H1 (cell line): ENCODE data around the gene SLC39A11. TPM values are rescaled to one million over a fixed set of nuclear protein-coding genes. Genes with fewer than 3 reads are reported as not detected.

Source experiments
- CEBPB ChIP-seq: IDR thresholded peaks from 2 replicates; pipeline ENCODE4 v1.6.1; 2012; ENCODE audit warnings: low read depth, low read length
- GABPA ChIP-seq: IDR thresholded peaks from 2 replicates; pipeline ENCODE4 v1.6.1; 2011; ENCODE audit warnings: mild to moderate bottlenecking, low read length, moderate library complexity, borderline replicate concordance; ENCODE audit not compliant: insufficient read depth
- POLR2A ChIP-seq, 2 experiments: IDR thresholded peaks; 1 replicate in 1 of 2; 2 replicates in 1 of 2; pipeline ENCODE4 v1.6.1; 2011; ENCODE audit warnings: low read depth in 2 of 2, low read length in 2 of 2, mild to moderate bottlenecking in 2 of 2; ENCODE audit errors: control extremely low read depth in 1 of 2
- POU5F1 ChIP-seq: IDR thresholded peaks from 2 replicates; pipeline ENCODE4 v1.6.1; 2011; ENCODE audit warnings: low read depth, mild to moderate bottlenecking, low read length, moderate library complexity
- SIN3A ChIP-seq, 2 experiments: IDR thresholded peaks in 1 of 2; conservative IDR thresholded peaks in 1 of 2; 2 replicates each; pipeline ENCODE4 v1.6.1; 2011 to 2012; ENCODE audit warnings: low read length in 2 of 2, improper control_type of control experiment in 1 of 2, low read depth in 1 of 2, mild to moderate bottlenecking in 1 of 2
- SUZ12 ChIP-seq: fragments of 200-600 bp; sonication (generic); IDR thresholded peaks from 2 replicates; pipeline ENCODE4 v1.6.1; 2012; ENCODE audit warnings: mild to moderate bottlenecking, inconsistent platforms, low read length, moderate library complexity, mixed read lengths
- ZNF274 ChIP-seq: IDR thresholded peaks from 2 replicates; pipeline ENCODE4 v1.7.0; 2012; ENCODE audit warnings: low read length, borderline replicate concordance; ENCODE audit errors: extremely low read depth
- polyA plus RNA-seq, 7 experiments: library from polyadenylated mRNA; depleted of rRNA in 3 of 7; stranded (reverse) in 5 of 7; unstranded in 2 of 7; fragments of >200 nt in 5 of 7; fragments of 200-250 nt in 2 of 7; gene quantifications; 1 replicate in 5 of 7; 2 replicates in 1 of 7; 4 replicates in 1 of 7; pipeline versions ENCODE4 v1.2.1 to v1.2.3, GENCODE V29; 2011 to 2013; ENCODE audit warnings: missing spikeins in 2 of 7, mixed read lengths in 2 of 7
- total RNA-seq: library from RNA; stranded (reverse); fragmentation: NEBNext Ultra II Directional; extraction: Animal tissue kit (Norgen Biotek cat#: 25700); gene quantifications from 2 replicates; pipeline ENCODE4 v1.2.1, GENCODE V29; 2021
- TF ChIP-seq, protein P1 (sequence below): IDR thresholded peaks from 2 replicates; pipeline ENCODE4 v1.6.1; 2011; ENCODE audit warnings: low read depth, mild to moderate bottlenecking, low read length; ENCODE audit not compliant: insufficient read depth

SLC39A11 gene
- total and polyA plus RNA-seq, 2 of the 8 experiments (the other 6 are each of a cell fraction or from before 2014, with no cell fraction given): 12.2 to 19.6 TPM

DNA sequence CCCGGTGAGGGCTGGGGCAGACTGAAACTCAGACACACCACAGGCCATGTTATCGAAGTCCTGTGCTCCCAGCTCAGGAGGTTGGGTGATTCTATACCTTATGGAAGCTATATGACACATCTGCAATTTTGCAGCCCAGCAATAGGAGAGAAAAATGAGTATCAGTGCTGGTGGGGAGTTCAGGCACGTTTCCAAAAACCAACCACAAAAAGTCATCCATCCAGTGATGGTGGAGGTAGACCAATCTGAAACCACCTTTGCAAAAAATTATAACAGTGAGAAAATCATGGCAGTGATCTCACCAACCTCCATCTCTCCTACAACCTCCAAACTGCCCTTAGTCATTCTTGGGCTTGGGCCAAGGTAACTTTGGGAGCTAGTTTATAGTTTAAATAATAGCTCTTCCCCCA, 327.9 kb downstream of the SLC39A11 start (continued):
- TF ChIP-seq SIN3A (conservative IDR thresholded peaks at IDR 0.05 in 1 of 2, IDR thresholded peaks at IDR 0.05 in 1 of 2; ENCODE audit: low read depth in 1 of 2, low read length in 2 of 2) (no peak), GABPA (no peak), CEBPB (no peak), SUZ12 (no peak), ZNF274 (no peak), POLR2A (IDR thresholded peaks at IDR 0.05; ENCODE audit: control extremely low read depth in 1 of 2, low read depth in 2 of 2, low read length in 2 of 2) (no peak), POU5F1 (no peak)
- TF ChIP-seq, protein P1, sequence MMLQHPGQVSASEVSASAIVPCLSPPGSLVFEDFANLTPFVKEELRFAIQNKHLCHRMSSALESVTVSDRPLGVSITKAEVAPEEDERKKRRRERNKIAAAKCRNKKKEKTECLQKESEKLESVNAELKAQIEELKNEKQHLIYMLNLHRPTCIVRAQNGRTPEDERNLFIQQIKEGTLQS: no peak
